GM10248 (cell line): Measurements from ENCODE around the gene FSTL5.

ENCODE experiments used
- CTCF ChIA-PET: fragments of 300-600 bp; sonication (Branson Sonifier 250); formaldehyde crosslinking; extraction: SDS; loops from one replicate; lab custom pipeline; 2021; ENCODE audit warnings: antibody characterized with exemption; lab: Yijun Ruan, JAX
- POLR2A ChIA-PET: fragments of 350-650 bp; sonication (Branson Sonifier 250); formaldehyde crosslinking; extraction: SDS; loops from one replicate; lab custom pipeline; 2020; ENCODE audit warnings: antibody characterized with exemption; lab: Yijun Ruan, JAX
- DNase-seq: peaks from one replicate; pipeline ENCODE4 v3.0.0; 2012; ENCODE audit errors: extremely low spot score
- CTCF ChIP-seq: IDR thresholded peaks from 2 replicates; pipeline ENCODE4 v1.5.1; 2012; ENCODE audit warnings: mild to moderate bottlenecking, low read depth; ENCODE audit errors: extremely low read depth, missing control alignments, control extremely low read depth

FSTL5 gene

GRCh38 chr4:161604516-161605300, 559.1 kb downstream of the FSTL5 start:
- ChIA-PET CTCF (no interaction called here), POLR2A (no interaction called here)
- TF ChIP-seq CTCF = no peak
- peak; percentile 21 for DNase-seq

GRCh38 chr4:161601011-161601410, 562.8 kb downstream of the FSTL5 start:
- ChIA-PET POLR2A (no interaction called here), CTCF (no interaction called here)
- DNase-seq = no peak
- no peak for TF ChIP-seq CTCF

GRCh38 chr4:161595230-161595771, 568.5 kb downstream of the FSTL5 start:
- ChIA-PET POLR2A (no interaction called here), CTCF (no interaction called here)
- DNase-seq = no peak
- TF ChIP-seq CTCF = no peak

- no peak for DNase-seq
- TF ChIP-seq CTCF = no peak
- CTCF ChIA-PET = interaction anchor here (1.1 kb wide), 1 partner anchor 8 kb away, joined by 3 read pairs; no protein-coding TSS in a partner anchor
- POLR2A ChIA-PET = no interaction called here
Measured at GRCh38 chr4:161585011-161585410, 578.8 kb downstream of the FSTL5 start.

- POLR2A ChIA-PET = no interaction called here
- no peak for DNase-seq
- no peak for TF ChIP-seq CTCF
- CTCF ChIA-PET = interaction anchor here (1.0 kb wide), 1 partner anchor 11 kb away, joined by 3 read pairs; no protein-coding TSS in a partner anchor
Measured at GRCh38 chr4:161583549-161583948, 580.3 kb downstream of the FSTL5 start.

GRCh38 chr4:161581262-161582230, 582.3 kb downstream of the FSTL5 start:
- TF ChIP-seq CTCF = no peak
- no peak for DNase-seq
- POLR2A ChIA-PET = interaction anchor here (1.0 kb wide), 1 partner anchor 21 kb away, joined by 3 read pairs; no protein-coding TSS in a partner anchor
- CTCF ChIA-PET = interaction anchor here (0.7 to 2.1 kb wide), 3 partner anchors 9 to 20 kb away, joined by 3 to 11 read pairs (median 4); no protein-coding TSS in a partner anchor
